B cell (primary cell): ENCODE data around the gene STK35. TPM values are rescaled to one million over a fixed set of nuclear protein-coding genes. Genes with fewer than 3 reads are reported as not detected.

Experiments used
- ATAC-seq: fragments of 200-7000 bp; cut with Tn5 transposase; one replicate; pipeline ENCODE4 v1.10.0; 2021; ENCODE audit warnings: low read depth, mild to moderate bottlenecking, moderate number of reproducible peaks, moderate library complexity
- CTCF ChIA-PET: fragments of 350-600 bp; sonication (Branson Sonifier 250); formaldehyde crosslinking; loops from one replicate; lab custom pipeline; 2021; ENCODE audit warnings: antibody characterized with exemption, inconsistent platforms; lab: Charles Lee
- POLR2A ChIA-PET: fragments of 350-600 bp; sonication (Branson Sonifier 250); formaldehyde crosslinking; loops from one replicate; lab custom pipeline; 2021; ENCODE audit warnings: antibody characterized with exemption; lab: Charles Lee
- DNase-seq: peaks from one replicate; pipeline ENCODE4 v3.0.0; 2013
- H2AFZ ChIP-seq: 2 replicates; pipeline ENCODE4 v1.6.1; 2012; ENCODE audit warnings: mild to moderate bottlenecking, low read depth, low read length; ENCODE audit not compliant: insufficient read depth, poor library complexity, severe bottlenecking
- H3K27ac ChIP-seq, 2 donors: 1 replicate in 1 of 2; 2 replicates in 1 of 2; pipeline ENCODE4 v1.5.1; 2012 to 2013; ENCODE audit warnings: low read length in 2 of 2, mild to moderate bottlenecking in 2 of 2, moderate library complexity in 1 of 2
- H3K27me3 ChIP-seq, 4 experiments: fragments of 200-600 bp in 1 of 4; sonication (generic) in 1 of 4; replicated peaks in 1 of 4; 1 replicate in 2 of 4; 2 replicates in 2 of 4; pipeline versions ENCODE4 v1.6.1 to v1.7.0; 2013 to 2016; ENCODE audit warnings: low read length in 3 of 4, mild to moderate bottlenecking in 2 of 4, mixed read lengths in 1 of 4, moderate library complexity in 1 of 4; ENCODE audit not compliant: insufficient read depth in 4 of 4, control insufficient read depth in 3 of 4; ENCODE audit errors: control extremely low read depth in 1 of 4
- H3K36me3 ChIP-seq, 2 experiments: replicated peaks in 1 of 2; 1 replicate in 1 of 2; 2 replicates in 1 of 2; pipeline versions ENCODE4 v1.6.1 to v1.7.1; 2013; ENCODE audit warnings: low read length in 1 of 2; ENCODE audit not compliant: insufficient read depth in 2 of 2, control insufficient read depth in 1 of 2; ENCODE audit errors: control extremely low read depth in 1 of 2, extremely low read depth in 1 of 2
- H3K4me1 ChIP-seq, 2 donors: fragments of 200-600 bp in 1 of 2; sonication (generic) in 1 of 2; 1 replicate in 1 of 2; 2 replicates in 1 of 2; pipeline versions ENCODE4 v1.5.1 to v1.6.1; 2013 to 2017; ENCODE audit warnings: low read length in 2 of 2; ENCODE audit not compliant: control insufficient read depth in 2 of 2, insufficient read depth in 2 of 2
- H3K4me2 ChIP-seq: replicated peaks from 2 replicates; pipeline ENCODE3; 2012; ENCODE audit warnings: mild to moderate bottlenecking, low read depth, low read length; ENCODE audit not compliant: poor library complexity, severe bottlenecking
- H3K4me3 ChIP-seq, 5 experiments: fragments of 200-600 bp in 1 of 5; sonication (generic) in 1 of 5; 1 replicate in 3 of 5; 2 replicates in 2 of 5; pipeline versions ENCODE4 v1.5.1 to v1.7.0; 2011 to 2016; ENCODE audit warnings: low read length in 4 of 5, mild to moderate bottlenecking in 4 of 5, low read depth in 2 of 5, control low read depth in 1 of 5, moderate library complexity in 1 of 5; ENCODE audit not compliant: insufficient read depth in 1 of 5; ENCODE audit errors: control extremely low read depth in 1 of 5, extremely low read depth in 1 of 5
- H3K79me2 ChIP-seq: fragments of 200-600 bp; sonication (generic); one replicate; pipeline ENCODE4 v1.6.0; 2016; ENCODE audit warnings: low read length; ENCODE audit not compliant: control insufficient read depth, insufficient read depth
- H3K9ac ChIP-seq: fragments of 200-600 bp; sonication (generic); 2 replicates; pipeline ENCODE4 v1.6.1; 2017; ENCODE audit warnings: mild to moderate bottlenecking, low read length, moderate library complexity
- H3K9me3 ChIP-seq, 3 donors: one replicate each; pipeline versions ENCODE4 v1.6.1 to v1.7.1; 2013; ENCODE audit warnings: low read length in 2 of 3; ENCODE audit not compliant: control insufficient read depth in 2 of 3, insufficient read depth in 1 of 3; ENCODE audit errors: control extremely low read depth in 1 of 3
- H4K20me1 ChIP-seq: 2 replicates; pipeline ENCODE4 v1.6.0; 2012; ENCODE audit warnings: mild to moderate bottlenecking, low read length; ENCODE audit not compliant: insufficient read depth, control insufficient read depth, poor library complexity, severe bottlenecking
- H3K27ac Mint-ChIP-seq: one replicate; pipeline ENCODE4 v1.8.0; 2021; ENCODE audit warnings: mixed read lengths
- H3K27me3 Mint-ChIP-seq: one replicate; pipeline ENCODE4 v1.8.0; 2021; ENCODE audit warnings: mixed read lengths
- H3K4me1 Mint-ChIP-seq: one replicate; pipeline ENCODE4 v1.8.0; 2021; ENCODE audit warnings: mixed read lengths
- H3K4me3 Mint-ChIP-seq: one replicate; pipeline ENCODE4 v1.8.0; 2021; ENCODE audit warnings: mixed read lengths
- H3K9me3 Mint-ChIP-seq: one replicate; pipeline ENCODE4 v1.8.0; 2022; ENCODE audit warnings: mixed read lengths; ENCODE audit not compliant: insufficient read depth
- EZH2 ChIP-seq: IDR thresholded peaks from 2 replicates; pipeline ENCODE4 v1.6.1; 2012; ENCODE audit warnings: borderline replicate concordance, low read depth, mild to moderate bottlenecking, moderate library complexity, low read length; ENCODE audit not compliant: insufficient read depth, poor library complexity, severe bottlenecking
- WGBS: methylation state at CpG from one replicate; pipeline ENCODE4 v1.1.5; 2013; ENCODE audit warnings: missing lambda C conversion rate; ENCODE audit not compliant: insufficient coverage; 5-methylcytosine and 5-hydroxymethylcytosine counted together
- intact Hi-C: fragments of 100-400 bp; cut with micrococcal nuclease; formaldehyde crosslinking; loops from one replicate; pipeline ENCODE4 v1.10.0; 2022
- polyA plus RNA-seq: library from polyadenylated mRNA; depleted of rRNA; stranded (reverse); fragments of >200 nt; gene quantifications from 2 replicates; pipeline ENCODE4 v1.2.3, GENCODE V29; 2012
- total RNA-seq, 2 donors: library from RNA; stranded (reverse); fragments of 120-200 nt in 1 of 2; gene quantifications; 1 replicate in 1 of 2; 2 replicates in 1 of 2; pipeline versions ENCODE4 v1.2.3 to v1.2.4, GENCODE V29; 2013 to 2022
- TF ChIP-seq, protein P1 (sequence below): fragments of 200-600 bp; IDR thresholded peaks from one replicate; pipeline ENCODE4 v1.8.0; 2022; ENCODE audit warnings: antibody characterized with exemption, mild to moderate bottlenecking

Gene STK35
- total and polyA plus RNA-seq, 2 donors (not counting 1 experiment from before 2014, with no cell fraction given): 12.8 to 23.9 TPM

DNA sequence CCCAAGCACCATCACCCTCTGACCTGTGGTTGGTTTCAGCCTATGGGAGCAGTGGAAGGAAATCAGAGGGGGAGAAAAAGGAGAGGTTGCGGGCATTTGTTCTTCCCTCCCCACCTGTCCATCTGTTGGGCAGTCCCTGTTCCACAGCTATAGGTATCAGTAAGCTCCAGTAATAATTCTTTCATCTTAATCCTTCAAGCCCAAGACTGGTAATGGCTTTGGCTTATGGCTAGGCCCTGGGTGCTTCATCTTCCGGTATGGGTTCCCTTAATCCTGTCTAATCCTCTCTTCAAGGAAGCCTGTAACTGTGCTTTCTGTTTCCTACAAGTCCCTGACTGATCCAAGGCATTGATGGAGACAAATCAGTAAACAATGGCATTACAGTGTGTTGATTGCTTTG, 42.2 kb upstream of the STK35 start:
- no peak overlapping the region for H3K4me3 ChIP-seq
- no peak overlapping the region for H3K4me2 ChIP-seq
- intact Hi-C loops: no loop called here
- ChIA-PET CTCF (no interaction called here), POLR2A (no interaction called here)
- DNase-seq (no peak), ATAC-seq (no peak)
- no peak overlapping the region for H2AFZ ChIP-seq
- no peak overlapping the region for H3K4me3 Mint-ChIP-seq
- no peak overlapping the region for H3K9ac ChIP-seq
- TF ChIP-seq, protein P1, sequence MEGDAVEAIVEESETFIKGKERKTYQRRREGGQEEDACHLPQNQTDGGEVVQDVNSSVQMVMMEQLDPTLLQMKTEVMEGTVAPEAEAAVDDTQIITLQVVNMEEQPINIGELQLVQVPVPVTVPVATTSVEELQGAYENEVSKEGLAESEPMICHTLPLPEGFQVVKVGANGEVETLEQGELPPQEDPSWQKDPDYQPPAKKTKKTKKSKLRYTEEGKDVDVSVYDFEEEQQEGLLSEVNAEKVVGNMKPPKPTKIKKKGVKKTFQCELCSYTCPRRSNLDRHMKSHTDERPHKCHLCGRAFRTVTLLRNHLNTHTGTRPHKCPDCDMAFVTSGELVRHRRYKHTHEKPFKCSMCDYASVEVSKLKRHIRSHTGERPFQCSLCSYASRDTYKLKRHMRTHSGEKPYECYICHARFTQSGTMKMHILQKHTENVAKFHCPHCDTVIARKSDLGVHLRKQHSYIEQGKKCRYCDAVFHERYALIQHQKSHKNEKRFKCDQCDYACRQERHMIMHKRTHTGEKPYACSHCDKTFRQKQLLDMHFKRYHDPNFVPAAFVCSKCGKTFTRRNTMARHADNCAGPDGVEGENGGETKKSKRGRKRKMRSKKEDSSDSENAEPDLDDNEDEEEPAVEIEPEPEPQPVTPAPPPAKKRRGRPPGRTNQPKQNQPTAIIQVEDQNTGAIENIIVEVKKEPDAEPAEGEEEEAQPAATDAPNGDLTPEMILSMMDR: no peak
- no peak for TF ChIP-seq EZH2
- peaks cover 46% of the 10 kb centered on the region for H3K27me3 Mint-ChIP-seq
- H3K27ac Mint-ChIP-seq: no peak overlapping the region
- no peak overlapping the region for H3K27ac ChIP-seq
- no peaks in the 10 kb centered on the region for H3K79me2 ChIP-seq
- no peaks in the 10 kb centered on the region for H3K4me1 Mint-ChIP-seq
- peaks cover 0 to 8% (median 3%) of the 10 kb centered on the region in 3 donors for H3K9me3 ChIP-seq
- WGBS: no CpG with 5 or more reads among the region's 2 CpGs
- peaks cover 0 to 5% (median 2%) of the 10 kb centered on the region in 4 experiments for H3K27me3 ChIP-seq
- H3K36me3 ChIP-seq: no peaks in the 10 kb centered on the region
- peaks cover 6% of the 10 kb centered on the region for H3K9me3 Mint-ChIP-seq
- no peaks in the 10 kb centered on the region for H4K20me1 ChIP-seq
- H3K4me1 ChIP-seq: no peaks in the 10 kb centered on the region

DNA sequence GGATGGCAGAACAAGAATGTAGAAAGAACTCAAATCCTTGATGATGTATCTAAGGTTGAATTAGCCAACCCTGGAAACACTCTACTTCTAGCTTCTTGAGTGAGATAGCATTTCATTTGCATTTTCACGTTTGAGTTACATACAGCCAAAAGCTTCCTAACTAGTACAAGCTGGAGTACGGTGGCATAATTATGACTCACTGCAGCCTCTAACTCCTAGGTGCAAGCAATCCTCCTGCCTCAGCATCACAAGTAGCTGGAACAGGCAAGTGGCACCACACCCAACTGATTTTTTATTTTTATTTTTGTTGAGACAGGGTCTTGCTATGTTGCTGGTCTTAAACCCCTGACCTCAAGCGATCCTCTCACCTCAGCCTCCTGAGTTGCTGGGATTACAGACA, 36.5 kb upstream of the STK35 start:
- Histone ChIP-seq H2AFZ (no peak overlapping the region), H3K27me3 (peaks cover 0 to 22% (median 12%) of the 10 kb centered on the region in 4 experiments), H3K9me3 (no peaks in the 10 kb centered on the region), H3K4me1 (no peaks in the 10 kb centered on the region), H3K9ac (no peak overlapping the region), H3K79me2 (no peaks in the 10 kb centered on the region), H3K4me2 (no peak overlapping the region), H4K20me1 (no peaks in the 10 kb centered on the region), H3K27ac (no peak overlapping the region), H3K36me3 (no peaks in the 10 kb centered on the region), H3K4me3 (no peak overlapping the region)
- no peak for ATAC-seq
- Mint-ChIP-seq H3K27ac (no peak overlapping the region), H3K9me3 (no peaks in the 10 kb centered on the region), H3K4me1 (no peaks in the 10 kb centered on the region), H3K27me3 (peaks cover 39% of the 10 kb centered on the region), H3K4me3 (no peak overlapping the region)
- WGBS: 20% methylated on average over 1 of the region's 3 CpGs
- CTCF ChIA-PET: no interaction called here
- POLR2A ChIA-PET: no interaction called here
- TF ChIP-seq, protein P1: no peak
- TF ChIP-seq EZH2: no peak
- intact Hi-C loops: no loop called here
- no peak for DNase-seq
